DND-41 (cell line): ENCODE data around the gene CKAP4.

Source experiments
- ATAC-seq: fragments of 200-7000 bp; cut with Tn5 transposase; 3 replicates; pipeline ENCODE4 v1.9.1; 2021; ENCODE audit warnings: low read depth; ENCODE audit not compliant: insufficient read depth
- DNase-seq: peaks from one replicate; pipeline ENCODE4 v3.0.0-alpha.2; 2020
- H2AFZ ChIP-seq: 2 replicates; pipeline ENCODE4 v1.6.0; 2012; ENCODE audit warnings: low read depth, low read length
- H3K27ac ChIP-seq: 2 replicates; pipeline ENCODE4 v1.5.1; 2012; ENCODE audit warnings: low read length, inconsistent platforms
- H3K27me3 ChIP-seq: fragments of 200-600 bp; sonication (generic); 2 replicates; pipeline ENCODE4 v1.6.0; 2012; ENCODE audit warnings: low read length, mild to moderate bottlenecking, inconsistent platforms; ENCODE audit not compliant: insufficient read depth, poor library complexity
- H3K36me3 ChIP-seq: 2 replicates; pipeline ENCODE4 v1.5.1; 2012; ENCODE audit warnings: low read length, inconsistent platforms; ENCODE audit not compliant: insufficient read depth
- H3K4me1 ChIP-seq: 2 replicates; pipeline ENCODE4 v1.5.1; 2012; ENCODE audit warnings: mild to moderate bottlenecking, low read length; ENCODE audit not compliant: insufficient read depth
- H3K4me2 ChIP-seq: 2 replicates; pipeline ENCODE4 v1.6.0; 2012; ENCODE audit warnings: mild to moderate bottlenecking, moderate library complexity, low read length, inconsistent platforms; ENCODE audit not compliant: insufficient read depth
- H3K4me3 ChIP-seq, 2 experiments: fragments of 200-600 bp in 1 of 2; shearing (Covaris generic) in 1 of 2; 2 replicates each; pipeline ENCODE4 v1.5.1; 2012 to 2016; ENCODE audit warnings: inconsistent platforms in 2 of 2, low read length in 2 of 2, mild to moderate bottlenecking in 2 of 2, low read depth in 1 of 2, moderate library complexity in 1 of 2
- H3K79me2 ChIP-seq: 2 replicates; pipeline ENCODE4 v1.6.0; 2012; ENCODE audit warnings: low read length, inconsistent platforms; ENCODE audit not compliant: insufficient read depth
- H3K9ac ChIP-seq: 2 replicates; pipeline ENCODE4 v1.6.0; 2012; ENCODE audit warnings: low read depth, mild to moderate bottlenecking, inconsistent platforms, low read length, moderate library complexity
- H3K9me3 ChIP-seq: 2 replicates; pipeline ENCODE4 v1.5.1; 2012; ENCODE audit warnings: low read length, moderate library complexity, mild to moderate bottlenecking, inconsistent platforms; ENCODE audit not compliant: insufficient read depth, severe bottlenecking
- H4K20me1 ChIP-seq: 2 replicates; pipeline ENCODE4 v1.6.0; 2012; ENCODE audit warnings: low read length; ENCODE audit not compliant: insufficient read depth
- EZH2 ChIP-seq: IDR thresholded peaks from 3 replicates; pipeline ENCODE4 v1.6.1; 2012; ENCODE audit warnings: borderline replicate concordance, low read depth, mild to moderate bottlenecking, moderate library complexity, low read length, inconsistent platforms; ENCODE audit not compliant: severe bottlenecking
- TF ChIP-seq, protein P1 (sequence below): IDR thresholded peaks from 2 replicates; pipeline ENCODE4 v1.5.1; 2012; ENCODE audit warnings: borderline replicate concordance, low read length, moderate library complexity, mild to moderate bottlenecking; ENCODE audit not compliant: poor library complexity, severe bottlenecking; ENCODE audit errors: extremely low read depth

Gene CKAP4

DNA sequence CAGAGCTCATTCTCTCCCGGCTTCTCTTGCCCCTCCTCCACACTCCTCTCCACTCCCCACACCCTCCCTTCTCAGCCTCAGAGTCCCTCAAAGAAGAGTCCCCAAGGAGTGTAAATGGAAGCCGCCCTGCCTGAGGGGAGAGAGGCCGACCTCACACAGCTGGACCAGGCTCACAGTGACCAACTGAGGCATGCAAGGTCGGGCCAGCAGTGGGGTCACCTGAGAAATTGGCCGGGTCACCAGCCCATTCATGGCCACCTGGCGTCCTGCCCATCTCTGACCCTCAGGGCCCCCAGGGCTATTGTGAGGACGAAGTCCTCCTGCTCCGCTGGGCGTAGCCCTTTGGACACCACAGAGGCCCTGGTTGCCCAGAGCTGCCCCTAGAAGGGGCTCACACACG is 59.6 kb downstream of the CKAP4 start:
- no peak overlapping the region for H3K4me2 ChIP-seq
- H3K9me3 ChIP-seq: no peaks in the 10 kb centered on the region
- no peaks in the 10 kb centered on the region for H3K4me1 ChIP-seq
- H2AFZ ChIP-seq: no peak overlapping the region
- no peak for TF ChIP-seq EZH2
- TF ChIP-seq, protein P1, sequence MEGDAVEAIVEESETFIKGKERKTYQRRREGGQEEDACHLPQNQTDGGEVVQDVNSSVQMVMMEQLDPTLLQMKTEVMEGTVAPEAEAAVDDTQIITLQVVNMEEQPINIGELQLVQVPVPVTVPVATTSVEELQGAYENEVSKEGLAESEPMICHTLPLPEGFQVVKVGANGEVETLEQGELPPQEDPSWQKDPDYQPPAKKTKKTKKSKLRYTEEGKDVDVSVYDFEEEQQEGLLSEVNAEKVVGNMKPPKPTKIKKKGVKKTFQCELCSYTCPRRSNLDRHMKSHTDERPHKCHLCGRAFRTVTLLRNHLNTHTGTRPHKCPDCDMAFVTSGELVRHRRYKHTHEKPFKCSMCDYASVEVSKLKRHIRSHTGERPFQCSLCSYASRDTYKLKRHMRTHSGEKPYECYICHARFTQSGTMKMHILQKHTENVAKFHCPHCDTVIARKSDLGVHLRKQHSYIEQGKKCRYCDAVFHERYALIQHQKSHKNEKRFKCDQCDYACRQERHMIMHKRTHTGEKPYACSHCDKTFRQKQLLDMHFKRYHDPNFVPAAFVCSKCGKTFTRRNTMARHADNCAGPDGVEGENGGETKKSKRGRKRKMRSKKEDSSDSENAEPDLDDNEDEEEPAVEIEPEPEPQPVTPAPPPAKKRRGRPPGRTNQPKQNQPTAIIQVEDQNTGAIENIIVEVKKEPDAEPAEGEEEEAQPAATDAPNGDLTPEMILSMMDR: no peak
- no peaks in the 10 kb centered on the region for H3K36me3 ChIP-seq
- no peak overlapping the region for H3K9ac ChIP-seq
- no peak overlapping the region for H3K4me3 ChIP-seq
- ATAC-seq (no peak), DNase-seq (no peak)
- H3K79me2 ChIP-seq: no peaks in the 10 kb centered on the region
- peaks cover 18% of the 10 kb centered on the region for H3K27me3 ChIP-seq
- no peaks in the 10 kb centered on the region for H4K20me1 ChIP-seq
- no peak overlapping the region for H3K27ac ChIP-seq
